GM21381 (cell line): ENCODE results near the gene CAPZA2.
"Not testable (repeated sequence)": the region's sequence is repeated elsewhere in the genome, so short reads cannot be mapped to it uniquely, and the experiment has no call there.

ENCODE experiments used
- ATAC-seq: cut with Tn5 transposase; IDR thresholded peaks from one replicate; pipeline ENCODE4 v1.9.1; 2021; ENCODE audit warnings: mild to moderate bottlenecking, moderate library complexity; ENCODE audit not compliant: unreplicated experiment

CAPZA2 gene

DNA sequence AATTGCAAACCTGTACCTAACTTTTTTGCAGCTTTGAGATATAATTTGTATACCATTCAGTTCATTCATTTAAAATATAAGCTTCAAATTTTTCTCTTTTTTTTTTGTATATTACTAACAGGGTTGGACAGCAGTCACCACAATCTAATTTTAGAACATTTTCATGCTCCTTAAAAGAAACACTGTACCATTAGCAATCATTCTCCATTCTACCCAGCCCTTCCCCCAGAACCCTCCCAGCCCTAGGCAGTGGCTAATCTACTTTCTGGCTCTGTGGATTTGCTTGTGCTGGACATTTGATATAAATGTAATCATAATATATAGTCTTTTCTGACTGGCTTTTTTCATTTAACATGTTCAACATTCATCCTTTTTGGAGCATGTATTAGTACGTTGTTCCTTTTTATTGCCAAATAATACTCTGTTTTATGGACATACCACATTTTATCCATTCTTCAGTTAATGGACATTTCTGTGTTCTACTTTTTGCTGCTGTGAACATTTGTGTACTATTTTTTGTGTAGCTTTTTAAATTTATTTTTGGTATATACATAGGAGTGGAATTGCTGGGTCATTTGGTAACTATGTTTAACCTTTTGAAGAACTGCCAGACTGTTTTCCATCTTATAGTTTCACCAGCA, 50.0 kb downstream of the CAPZA2 start:
- ATAC-seq: no peak

DNA sequence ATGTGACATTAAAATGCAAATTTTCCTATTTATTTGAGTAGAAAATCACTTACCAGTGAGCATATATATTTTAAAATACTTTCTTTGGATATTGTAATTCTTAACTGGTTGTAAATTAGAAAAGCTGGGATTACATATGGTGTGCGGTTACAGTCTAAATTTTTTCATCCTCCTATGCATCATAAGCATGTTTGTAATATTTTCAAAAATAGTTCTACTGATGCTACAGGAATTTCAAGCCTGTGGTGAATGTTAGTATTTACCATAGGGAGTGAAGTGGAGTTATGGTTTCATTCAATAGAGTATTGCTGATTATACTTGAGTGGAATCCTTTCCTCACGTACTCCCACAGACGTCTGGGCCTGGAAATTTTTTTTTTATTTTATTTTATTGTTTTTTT, 56.3 kb downstream of the CAPZA2 start:
- ATAC-seq: no peak

DNA sequence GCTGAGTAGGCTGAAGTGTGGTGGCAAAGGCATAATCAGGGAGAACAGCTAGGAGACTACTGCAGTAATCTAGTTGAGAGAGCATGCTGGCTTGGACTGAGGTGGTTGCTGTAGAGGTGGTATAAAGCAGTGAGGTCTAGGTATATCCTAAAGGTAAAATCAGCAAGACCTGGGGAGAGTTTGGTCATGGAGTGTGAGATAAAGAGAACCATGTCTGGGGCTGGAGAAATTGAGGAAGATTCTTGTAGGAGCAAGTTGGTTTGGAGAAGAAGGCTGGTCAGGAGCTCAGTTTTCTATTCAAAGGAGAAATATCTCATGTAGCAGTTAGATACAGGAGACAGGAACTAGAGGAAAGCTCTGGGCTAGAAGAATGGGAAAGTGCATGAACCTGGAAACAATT, 58.0 kb downstream of the CAPZA2 start:
- ATAC-seq: no peak

DNA sequence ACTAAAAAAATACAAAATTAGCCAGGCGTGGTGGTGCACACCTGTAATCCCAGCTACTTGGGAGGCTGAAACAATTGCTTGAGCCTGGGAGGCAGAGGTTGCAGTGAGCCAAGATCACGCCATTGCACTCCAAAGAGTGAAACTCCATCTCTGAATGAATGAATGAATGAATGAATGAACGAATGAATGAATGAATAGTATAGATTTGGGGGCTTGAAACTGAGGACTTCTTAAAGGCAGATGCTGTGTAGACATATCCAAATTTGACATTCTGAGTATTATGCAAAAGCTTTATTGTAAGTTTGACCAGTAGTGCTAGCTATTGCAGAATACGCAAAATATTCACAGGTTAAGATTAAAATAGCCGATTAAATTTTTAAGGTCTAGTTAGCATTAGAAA, 60.2 kb downstream of the CAPZA2 start:
- ATAC-seq: no peak

DNA sequence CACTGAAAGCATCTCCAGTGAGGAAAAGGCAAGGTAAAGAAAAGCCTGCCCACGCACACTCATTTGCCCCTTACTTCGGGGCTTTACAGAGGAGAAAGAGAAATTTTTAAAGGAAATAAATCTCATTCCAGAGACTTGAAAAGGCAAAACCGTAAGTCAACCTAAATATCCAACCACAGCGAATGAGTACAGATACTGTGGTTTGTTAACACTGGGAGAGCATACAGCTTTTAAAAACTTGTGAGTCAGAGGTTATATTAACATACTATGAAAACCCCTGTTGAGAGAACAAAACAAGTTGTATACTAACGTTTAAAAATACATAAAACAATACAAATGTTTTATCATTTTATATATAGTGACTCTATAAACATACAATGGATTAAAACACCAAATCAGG, 62.4 kb downstream of the CAPZA2 start:
- ATAC-seq: no peak

DNA sequence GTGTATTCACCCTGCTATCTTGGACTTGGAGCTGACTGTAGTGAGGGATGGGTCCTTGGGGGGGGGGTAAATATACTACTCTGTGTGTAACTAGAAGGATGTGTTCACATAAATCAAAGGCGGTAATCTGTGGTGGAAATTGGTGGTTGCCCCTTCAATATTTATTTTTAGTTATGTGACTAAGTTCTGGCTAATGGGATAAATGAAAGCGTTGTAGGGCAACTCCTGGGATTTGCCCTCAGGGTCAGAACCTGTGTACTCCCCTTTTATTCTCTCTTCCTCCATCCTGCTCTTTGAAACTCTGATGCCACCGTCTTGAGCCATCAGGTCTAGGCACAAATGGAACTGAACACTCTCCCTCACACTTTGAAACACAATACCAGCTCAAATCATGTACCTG, 66.6 kb downstream of the CAPZA2 start:
- ATAC-seq: no peak

DNA sequence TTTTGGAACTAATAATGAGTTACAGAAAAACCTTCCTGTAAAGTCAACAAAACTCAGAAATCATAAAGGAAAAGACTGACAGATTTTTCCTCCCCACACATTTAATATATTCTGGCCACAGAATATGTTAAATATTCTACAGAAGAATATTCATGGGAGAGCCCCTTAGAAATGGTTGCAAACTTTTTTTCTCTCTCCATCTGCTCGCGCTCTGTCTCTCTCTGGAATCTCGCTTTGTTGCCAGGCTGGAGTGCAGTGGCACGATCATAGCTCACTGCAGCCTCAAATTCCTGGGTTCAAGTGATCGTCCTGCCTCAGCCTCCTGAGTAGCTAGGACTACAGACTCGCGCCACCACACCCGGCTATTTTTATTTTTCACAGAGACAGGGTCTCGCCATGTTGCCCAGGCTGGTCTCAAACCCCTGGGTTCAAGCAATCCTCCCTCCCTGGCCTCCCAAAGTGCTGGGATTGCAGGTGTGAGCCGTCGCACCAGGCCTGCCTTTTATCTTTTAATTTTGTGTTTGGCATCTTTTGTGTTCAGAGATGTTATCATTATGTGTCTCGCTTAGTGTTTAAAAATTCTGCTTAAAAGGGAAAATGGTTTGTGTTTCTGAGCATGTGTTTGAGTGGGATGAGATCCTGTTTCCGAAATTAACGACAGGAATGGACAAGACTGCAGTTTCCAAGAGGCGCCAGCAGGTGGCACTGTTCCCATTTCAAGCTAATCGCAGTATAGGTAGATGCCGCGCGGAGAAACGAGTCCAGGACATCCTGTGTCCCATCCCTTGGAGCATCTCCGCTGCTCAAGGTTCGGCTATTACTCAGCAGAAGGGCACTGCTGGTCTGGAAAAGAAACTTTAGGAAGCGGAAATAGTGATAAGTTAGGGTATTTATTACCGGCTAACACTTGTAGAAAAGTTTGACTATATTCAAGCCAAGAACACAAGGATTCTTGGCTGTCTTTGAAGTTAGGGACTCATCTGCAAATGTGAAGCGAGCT, 67.8 kb downstream of the CAPZA2 start:
- peak; percentile 81 for ATAC-seq

DNA sequence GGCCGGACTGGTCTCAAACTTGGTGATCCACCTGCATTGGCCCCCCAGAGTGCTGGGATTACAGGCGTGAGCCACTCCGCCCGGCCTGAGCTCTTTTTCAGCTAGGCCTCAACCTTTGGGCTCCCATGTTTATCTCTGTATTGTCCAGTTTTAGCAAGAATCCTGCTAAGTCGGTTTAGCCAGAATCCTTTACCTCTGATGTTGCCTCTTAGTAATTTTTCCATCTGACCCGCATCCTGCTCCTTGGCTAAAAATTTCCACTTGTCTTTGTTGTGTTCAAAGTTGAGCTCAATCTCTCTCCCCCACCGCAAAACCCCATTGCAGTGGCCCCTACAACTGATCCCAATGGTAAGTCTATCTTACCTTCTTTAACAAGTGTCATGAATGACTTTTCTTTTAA, 70.2 kb downstream of the CAPZA2 start:
- ATAC-seq: no peak

DNA sequence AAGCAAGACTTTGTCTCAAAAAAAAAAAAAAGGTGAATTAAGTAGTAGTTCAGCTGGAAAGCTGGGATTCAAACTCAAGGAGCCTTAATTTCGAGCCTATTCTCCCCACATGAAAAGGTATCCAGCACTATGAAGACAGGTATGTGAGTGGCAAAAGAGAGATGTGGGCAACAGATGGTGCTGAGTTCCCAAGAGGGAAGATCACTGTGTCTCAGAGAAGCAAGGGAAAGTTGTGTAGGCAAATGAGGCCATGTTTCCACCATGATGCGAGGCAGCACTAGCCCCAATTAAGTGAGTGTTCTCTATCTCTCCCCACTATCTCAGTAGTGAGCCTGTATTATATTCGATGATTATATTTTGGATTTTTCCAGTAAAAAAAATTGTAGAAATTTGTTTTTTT, 71.1 kb downstream of the CAPZA2 start:
- no peak for ATAC-seq

DNA sequence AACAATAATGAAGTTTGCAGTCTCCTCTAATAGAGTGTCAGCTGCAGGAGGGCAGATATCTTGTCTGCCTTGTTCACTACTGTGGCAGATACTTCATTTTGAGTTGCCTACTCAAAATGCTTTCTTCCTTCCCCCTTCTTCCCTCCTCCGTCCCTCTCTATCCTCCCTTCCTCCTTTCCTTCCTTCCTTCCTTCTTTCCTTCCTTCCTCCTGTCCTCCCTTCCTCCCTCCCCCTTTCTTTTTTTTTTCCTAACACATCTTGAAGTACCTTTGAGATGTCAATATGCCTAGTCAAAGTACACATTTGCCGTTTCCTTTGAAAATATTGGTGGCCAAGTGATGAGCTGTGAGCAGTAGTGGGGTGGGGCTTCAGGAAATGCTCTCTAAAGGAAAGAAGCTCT, 72.2 kb downstream of the CAPZA2 start:
- ATAC-seq: no peak

DNA sequence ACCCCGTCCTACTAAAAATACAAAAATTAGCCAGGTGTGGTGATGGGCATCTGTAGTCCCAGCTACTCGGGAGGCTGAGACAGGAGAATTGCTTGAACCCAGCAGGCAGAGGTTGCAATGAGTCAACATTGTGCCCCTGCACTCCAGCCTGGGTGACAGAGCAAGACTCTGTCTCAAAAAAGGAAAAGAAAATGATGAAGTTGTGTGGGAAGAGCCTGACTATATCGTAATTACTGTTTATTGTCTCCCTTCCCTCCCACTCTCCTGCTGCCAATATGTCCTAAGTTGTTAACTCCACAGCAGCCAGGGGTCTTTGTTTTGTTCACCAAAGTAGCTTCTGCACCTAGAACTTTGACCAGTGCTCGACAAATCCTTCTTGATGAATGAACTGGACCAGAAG, 74.5 kb downstream of the CAPZA2 start:
- ATAC-seq: not testable (repeated sequence)

DNA sequence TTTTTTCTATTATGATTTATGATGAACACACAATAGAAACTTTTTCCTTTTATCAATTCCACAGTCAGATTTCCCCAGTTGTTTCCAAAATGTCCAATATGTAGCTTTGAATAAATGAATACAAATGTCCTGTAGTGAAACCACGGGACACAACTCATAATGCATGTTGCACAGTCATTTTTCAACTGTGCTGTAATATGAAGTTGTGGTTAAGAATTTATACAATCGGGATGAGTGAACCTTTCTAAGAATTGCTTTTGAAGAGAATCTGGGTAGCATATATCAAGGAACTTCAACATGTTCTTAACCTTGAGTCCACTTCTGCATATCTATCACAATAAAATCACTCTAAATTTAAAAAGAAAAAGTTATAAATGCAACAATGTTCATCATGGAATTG, 76.3 kb downstream of the CAPZA2 start:
- no peak for ATAC-seq

DNA sequence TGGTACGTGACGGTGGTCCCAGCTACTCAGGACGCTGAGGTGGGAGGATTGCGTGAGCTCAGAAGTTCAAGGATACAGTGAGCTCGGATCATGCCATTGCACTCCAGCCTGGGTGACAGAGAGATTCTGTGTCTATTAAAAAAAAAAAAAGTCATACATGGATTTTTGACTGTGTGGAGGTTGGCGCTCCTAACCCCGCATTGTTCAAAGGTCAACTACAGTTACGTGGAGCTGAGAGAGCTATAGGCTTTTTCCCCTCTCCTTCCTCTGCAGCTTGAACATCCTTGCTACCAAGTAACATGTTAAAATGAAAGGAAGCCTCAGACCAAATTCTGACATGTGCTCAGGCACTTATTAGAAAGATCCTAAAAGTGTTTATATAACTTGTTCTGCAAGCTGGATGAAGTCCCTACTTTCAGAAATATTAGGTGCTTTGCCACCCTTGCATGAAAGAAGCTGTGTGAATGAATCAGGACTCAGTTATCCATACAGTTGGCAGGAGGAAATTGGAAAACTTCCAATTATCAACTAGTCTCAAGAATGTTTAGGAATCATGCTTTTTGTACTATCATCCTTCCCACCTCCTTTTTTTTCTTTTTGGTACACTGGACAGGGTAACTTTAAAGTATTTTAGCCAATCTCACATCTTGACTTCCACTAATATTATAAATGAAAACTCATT, 78.4 kb downstream of the CAPZA2 start:
- ATAC-seq: no peak

DNA sequence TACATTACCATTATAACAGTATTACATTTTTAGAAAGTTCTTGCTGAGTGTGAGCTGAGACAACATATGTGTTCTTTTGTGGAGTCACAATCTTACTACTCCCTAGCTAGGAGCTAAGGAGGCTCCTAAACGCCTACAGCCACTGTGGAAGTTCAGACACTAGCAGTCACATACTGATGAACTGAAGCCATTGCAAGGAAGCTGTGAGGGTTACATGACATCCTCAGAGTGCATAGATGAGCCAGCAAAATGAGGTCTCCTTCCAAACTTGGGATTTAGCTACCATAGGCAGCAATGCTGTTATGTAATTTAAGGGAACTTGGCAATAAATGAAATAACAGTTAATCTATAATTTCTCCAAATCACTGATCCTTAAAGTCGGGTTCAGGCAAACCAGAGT, 80.1 kb downstream of the CAPZA2 start:
- ATAC-seq: no peak

DNA sequence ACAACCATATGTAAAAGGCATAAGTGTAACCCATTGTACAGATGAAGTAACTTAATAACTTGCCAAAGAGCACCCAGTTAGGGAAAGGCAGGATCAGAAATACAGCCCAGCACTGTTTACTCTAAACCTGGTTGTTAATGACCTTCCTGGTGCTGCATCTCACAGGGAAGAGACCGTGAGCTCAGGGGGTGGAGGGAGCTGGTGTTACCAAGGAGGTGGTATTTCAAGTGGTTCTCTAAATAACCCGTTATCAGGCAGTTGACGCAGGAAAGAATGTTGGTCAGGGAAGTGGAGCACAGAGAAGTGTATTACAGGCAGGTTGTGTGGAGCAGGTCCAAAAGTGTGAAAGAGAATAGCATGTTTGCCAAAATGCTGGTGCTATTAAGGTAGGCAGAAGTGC, 86.5 kb downstream of the CAPZA2 start:
- no peak for ATAC-seq

DNA sequence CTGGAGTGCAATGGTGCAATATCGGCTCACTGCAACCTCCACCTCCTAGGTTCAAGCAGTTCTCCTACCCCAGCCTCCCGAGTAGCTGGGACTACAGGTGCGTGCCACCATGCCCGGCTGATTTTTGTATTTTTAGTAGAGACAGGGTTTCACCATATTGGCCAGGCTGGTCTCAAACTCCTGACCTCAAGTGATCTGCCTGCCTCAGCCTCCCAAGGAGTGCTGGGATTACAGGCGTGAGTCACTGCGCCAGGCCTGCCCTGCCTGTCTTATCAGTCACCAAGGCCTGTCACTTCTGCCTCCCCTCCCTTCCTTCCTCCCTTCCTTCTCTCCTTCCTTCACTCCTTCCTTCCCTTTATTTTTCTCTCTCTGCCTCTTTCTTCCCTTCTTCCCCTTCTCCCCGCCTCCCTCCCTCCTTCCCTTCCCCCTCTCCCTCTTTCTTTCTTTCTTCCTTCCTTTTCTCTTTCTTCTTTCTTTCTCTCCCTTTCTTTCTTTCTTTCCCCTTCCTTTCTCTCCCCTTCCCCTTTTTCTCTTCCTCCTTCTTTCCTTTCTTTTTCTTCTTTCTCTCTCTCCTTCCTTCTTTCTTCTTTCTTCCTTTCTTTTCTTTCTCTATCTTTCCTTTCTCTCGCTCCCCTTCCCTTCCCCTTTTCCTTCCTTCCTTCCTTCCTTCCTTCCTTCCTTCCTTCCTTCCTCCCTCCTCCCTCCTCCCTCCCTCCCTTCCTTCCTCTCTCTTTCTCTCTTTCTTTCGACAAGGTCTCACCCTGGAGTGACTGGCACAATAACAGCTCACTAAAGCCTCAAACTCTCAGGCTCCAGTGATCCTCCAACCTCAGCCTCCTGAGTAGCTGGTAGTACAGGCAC, 87.8 kb downstream of the CAPZA2 start:
- ATAC-seq: no peak

DNA sequence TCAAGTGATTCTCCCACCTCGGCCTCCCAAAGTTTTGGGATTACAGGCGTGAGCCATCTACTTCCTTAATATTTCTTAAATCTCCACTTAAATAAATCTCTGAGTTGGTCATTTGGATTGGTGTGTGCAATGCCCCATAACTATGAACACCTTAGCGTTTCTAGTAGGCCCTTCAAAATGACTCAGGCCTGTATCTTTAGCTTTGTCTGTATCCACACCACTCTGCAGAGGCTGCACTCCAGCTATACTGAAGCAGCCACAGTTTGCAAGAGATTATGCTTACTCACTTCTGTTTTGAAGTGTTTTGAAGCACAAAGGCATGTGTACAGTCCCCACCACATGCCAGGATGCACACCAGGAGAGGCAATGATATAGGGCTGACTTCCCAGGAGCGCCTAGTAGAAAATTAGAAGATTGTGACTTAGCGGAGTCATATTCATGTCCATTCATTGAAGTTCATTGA, 88.5 kb downstream of the CAPZA2 start:
- ATAC-seq: no peak

DNA sequence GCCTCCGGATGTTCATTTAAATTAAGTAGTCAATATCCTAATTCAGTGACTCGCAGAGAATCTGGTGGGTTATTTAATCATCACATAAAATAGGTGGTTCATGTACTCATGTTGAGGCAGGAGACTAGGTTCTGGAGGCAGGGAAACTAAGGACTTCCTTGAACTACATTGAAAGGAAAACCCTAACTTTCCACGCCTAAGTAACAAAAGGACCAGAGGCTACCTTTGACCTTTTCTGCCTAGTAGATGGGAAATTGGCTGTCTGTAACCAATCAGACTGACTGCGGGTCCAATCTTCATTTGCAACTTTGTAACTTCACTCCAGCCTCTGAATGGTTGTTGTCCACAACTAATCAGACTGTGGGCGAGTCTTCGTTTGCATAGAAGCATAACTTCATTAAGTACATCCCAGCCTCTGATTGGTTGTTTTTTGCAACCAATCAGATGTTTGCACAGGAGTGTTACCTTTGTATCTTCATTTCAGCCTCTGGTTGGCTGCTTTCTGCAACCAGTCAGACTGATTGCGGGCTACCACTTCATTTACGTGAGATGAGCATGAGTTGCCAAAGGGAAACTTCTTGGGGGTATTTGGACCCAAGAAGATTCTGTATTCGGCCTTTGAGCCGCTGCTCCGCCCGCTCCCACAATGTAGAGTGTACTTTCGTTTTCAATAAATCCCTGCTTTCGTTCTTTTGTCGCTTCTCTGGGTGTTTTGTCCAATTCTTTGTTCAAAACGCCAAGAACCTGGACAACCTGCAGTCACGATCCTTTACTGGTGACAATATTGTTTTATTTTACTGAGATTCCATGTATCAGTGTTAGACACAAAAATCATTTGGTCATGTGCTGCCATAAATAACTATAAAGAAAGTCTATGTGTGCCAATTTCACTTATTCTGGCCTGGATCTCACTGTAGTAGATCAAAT, 89.2 kb downstream of the CAPZA2 start:
- no peak for ATAC-seq

DNA sequence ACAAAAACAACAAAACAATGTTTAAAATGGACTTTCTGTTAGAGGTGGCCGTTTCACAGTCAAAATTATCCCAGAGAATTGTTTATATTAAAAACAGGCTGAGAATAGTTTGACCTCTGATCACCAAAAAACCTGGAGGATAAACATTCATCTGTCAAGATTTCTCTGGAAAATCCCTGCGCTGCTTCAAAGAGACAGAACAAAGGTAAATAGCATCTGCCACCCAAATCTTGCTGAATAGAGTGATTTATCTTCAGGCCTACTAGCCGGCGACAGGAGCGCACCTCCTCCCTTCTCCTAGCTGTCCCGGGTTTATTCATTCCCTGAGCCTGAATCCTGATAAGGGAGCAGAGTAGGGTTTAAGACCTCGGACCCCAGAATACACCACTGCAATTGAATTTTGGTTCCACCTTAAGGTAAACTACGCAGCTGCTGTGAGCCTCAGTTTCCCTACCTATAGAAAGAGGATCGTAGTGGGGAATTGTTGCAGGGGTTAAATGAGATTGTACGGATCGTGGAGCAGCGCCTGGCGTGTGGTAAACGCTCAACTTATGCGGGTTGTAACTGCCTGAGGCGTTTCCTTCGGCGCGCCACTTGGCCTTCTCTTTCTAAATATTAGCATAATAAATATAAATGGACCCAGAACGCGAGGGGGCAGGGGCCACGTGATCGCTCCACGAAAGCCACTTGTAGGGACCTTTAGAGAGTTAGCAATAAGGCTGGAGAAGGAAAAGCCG, 90.4 kb downstream of the CAPZA2 start:
- ATAC-seq: no peak
